ENCODE results near the gene DCAF11. TPM values are rescaled to one million over a fixed set of nuclear protein-coding genes. Genes with fewer than 3 reads are reported as not detected.
A peak's percentile ranks its signal among the peaks of the same experiment; 100 is the strongest.

DCAF11 gene
- total and polyA plus RNA-seq, 2 of the 13 experiments (the other 11 are each of a cell fraction or from before 2014, with no cell fraction given), result 150 to 257 TPM

DNA sequence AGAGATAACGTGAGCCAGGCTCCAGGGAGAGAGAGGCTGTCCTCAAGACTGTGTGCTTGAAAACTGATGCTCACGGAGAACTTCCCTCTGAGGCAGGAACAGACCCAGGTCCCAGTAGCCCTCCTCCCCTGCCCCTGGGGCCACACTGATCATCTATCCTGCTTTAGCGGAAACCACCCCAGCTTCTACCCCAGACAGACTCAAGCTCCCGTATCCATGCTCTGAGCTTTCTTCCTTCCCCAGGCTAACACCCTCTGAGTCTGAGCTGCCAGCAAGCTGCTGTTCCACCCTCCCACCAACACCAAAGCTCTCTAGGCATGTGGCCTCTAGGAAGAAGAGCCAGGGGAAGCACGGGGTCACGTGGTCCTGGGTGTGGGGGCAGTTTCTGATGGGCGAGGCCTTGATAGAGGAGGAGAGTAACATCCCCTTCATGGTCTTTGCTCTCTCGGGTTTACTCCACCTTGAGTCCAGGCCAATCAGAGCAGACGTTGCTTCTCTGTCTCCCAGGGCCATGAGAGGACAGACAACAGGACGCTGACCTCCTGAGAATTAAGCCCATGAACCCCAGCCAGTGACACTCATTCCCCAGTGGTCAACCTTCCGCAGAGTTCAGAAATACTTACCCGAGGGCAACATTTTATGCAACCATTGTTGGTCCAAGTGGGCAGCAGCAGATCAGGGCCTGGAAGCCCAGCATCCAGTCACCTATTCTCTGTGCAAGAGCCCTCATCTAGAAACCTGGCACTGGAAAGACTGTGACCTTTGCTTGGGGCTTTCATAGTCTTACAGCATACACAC lies 19.1 kb upstream of the DCAF11 start (continued):
- TF ChIP-seq, protein P1, sequence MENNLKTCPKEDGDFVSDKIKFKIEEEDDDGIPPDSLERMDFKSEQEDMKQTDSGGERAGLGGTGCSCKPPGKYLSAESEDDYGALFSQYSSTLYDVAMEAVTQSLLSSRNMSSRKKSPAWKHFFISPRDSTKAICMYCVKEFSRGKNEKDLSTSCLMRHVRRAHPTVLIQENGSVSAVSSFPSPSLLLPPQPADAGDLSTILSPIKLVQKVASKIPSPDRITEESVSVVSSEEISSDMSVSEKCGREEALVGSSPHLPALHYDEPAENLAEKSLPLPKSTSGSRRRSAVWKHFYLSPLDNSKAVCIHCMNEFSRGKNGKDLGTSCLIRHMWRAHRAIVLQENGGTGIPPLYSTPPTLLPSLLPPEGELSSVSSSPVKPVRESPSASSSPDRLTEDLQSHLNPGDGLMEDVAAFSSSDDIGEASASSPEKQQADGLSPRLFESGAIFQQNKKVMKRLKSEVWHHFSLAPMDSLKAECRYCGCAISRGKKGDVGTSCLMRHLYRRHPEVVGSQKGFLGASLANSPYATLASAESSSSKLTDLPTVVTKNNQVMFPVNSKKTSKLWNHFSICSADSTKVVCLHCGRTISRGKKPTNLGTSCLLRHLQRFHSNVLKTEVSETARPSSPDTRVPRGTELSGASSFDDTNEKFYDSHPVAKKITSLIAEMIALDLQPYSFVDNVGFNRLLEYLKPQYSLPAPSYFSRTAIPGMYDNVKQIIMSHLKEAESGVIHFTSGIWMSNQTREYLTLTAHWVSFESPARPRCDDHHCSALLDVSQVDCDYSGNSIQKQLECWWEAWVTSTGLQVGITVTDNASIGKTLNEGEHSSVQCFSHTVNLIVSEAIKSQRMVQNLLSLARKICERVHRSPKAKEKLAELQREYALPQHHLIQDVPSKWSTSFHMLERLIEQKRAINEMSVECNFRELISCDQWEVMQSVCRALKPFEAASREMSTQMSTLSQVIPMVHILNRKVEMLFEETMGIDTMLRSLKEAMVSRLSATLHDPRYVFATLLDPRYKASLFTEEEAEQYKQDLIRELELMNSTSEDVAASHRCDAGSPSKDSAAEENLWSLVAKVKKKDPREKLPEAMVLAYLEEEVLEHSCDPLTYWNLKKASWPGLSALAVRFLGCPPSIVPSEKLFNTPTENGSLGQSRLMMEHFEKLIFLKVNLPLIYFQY (CRISPR knock-in tag; IDR thresholded peaks at IDR 0.05; ENCODE audit: borderline replicate concordance), result peak; percentile 97
- TF ChIP-seq ZNF3 (CRISPR knock-in tag; IDR thresholded peaks at IDR 0.05) (peak; percentile 78; the same call in 1 of the 2 replicates), KDM4B (CRISPR knock-in tag; IDR thresholded peaks at IDR 0.05) (peak; percentile 86; the same call in 1 of the 2 replicates), ZNF713 (CRISPR knock-in tag; IDR thresholded peaks at IDR 0.05) (peak; percentile 81), ZBTB38 (CRISPR knock-in tag; IDR thresholded peaks at IDR 0.05) (peak; percentile 95), SRSF1 (optimal IDR thresholded peaks at IDR 0.05; ENCODE audit: low read depth, low read length) (peak; percentile 93), ZIK1 (CRISPR knock-in tag; IDR thresholded peaks at IDR 0.05; ENCODE audit: borderline replicate concordance, low read depth) (peak; percentile 88; the same call in 1 of the 2 replicates), MXD1 (CRISPR knock-in tag; IDR thresholded peaks at IDR 0.05) (peak; percentile 98), ZNF816 (CRISPR knock-in tag; IDR thresholded peaks at IDR 0.05; ENCODE audit: borderline replicate concordance) (no peak), ASH2L (IDR thresholded peaks at IDR 0.05; ENCODE audit: insufficient read length, low read depth, low read length) (peak; percentile 74), KDM5B (CRISPR knock-in tag; IDR thresholded peaks at IDR 0.05; ENCODE audit: borderline replicate concordance) (peak; percentile 97; the same call in 1 of the 2 replicates), SATB2 (CRISPR knock-in tag; IDR thresholded peaks at IDR 0.05) (0 out of 2 replicates have a peak, but pooled peaks have one; percentile 93), GABPA (IDR thresholded peaks at IDR 0.05; ENCODE audit: low read depth, low read length) (no peak), GABPA (CRISPR knock-in tag; IDR thresholded peaks at IDR 0.05; ENCODE audit: low read depth) (no peak), POLR2G (IDR thresholded peaks at IDR 0.05; ENCODE audit: low read depth, low read length) (peak; percentile 99)
- TF ChIP-seq, protein P2, sequence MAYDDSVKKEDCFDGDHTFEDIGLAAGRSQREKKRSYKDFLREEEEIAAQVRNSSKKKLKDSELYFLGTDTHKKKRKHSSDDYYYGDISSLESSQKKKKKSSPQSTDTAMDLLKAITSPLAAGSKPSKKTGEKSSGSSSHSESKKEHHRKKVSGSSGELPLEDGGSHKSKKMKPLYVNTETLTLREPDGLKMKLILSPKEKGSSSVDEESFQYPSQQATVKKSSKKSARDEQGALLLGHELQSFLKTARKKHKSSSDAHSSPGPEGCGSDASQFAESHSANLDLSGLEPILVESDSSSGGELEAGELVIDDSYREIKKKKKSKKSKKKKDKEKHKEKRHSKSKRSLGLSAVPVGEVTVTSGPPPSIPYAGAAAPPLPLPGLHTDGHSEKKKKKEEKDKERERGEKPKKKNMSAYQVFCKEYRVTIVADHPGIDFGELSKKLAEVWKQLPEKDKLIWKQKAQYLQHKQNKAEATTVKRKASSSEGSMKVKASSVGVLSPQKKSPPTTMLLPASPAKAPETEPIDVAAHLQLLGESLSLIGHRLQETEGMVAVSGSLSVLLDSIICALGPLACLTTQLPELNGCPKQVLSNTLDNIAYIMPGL (CRISPR knock-in tag; IDR thresholded peaks at IDR 0.05; ENCODE audit: borderline replicate concordance in 1 of 2, low read depth in 1 of 2), result peak; percentile 91 to 99
- TF ChIP-seq, protein P3, sequence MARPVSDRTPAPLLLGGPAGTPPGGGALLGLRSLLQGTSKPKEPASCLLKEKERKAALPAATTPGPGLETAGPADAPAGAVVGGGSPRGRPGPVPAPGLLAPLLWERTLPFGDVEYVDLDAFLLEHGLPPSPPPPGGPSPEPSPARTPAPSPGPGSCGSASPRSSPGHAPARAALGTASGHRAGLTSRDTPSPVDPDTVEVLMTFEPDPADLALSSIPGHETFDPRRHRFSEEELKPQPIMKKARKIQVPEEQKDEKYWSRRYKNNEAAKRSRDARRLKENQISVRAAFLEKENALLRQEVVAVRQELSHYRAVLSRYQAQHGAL (CRISPR knock-in tag; IDR thresholded peaks at IDR 0.05; ENCODE audit: not compliant biosample characterization), result no peak
- TF ChIP-seq, protein P4, sequence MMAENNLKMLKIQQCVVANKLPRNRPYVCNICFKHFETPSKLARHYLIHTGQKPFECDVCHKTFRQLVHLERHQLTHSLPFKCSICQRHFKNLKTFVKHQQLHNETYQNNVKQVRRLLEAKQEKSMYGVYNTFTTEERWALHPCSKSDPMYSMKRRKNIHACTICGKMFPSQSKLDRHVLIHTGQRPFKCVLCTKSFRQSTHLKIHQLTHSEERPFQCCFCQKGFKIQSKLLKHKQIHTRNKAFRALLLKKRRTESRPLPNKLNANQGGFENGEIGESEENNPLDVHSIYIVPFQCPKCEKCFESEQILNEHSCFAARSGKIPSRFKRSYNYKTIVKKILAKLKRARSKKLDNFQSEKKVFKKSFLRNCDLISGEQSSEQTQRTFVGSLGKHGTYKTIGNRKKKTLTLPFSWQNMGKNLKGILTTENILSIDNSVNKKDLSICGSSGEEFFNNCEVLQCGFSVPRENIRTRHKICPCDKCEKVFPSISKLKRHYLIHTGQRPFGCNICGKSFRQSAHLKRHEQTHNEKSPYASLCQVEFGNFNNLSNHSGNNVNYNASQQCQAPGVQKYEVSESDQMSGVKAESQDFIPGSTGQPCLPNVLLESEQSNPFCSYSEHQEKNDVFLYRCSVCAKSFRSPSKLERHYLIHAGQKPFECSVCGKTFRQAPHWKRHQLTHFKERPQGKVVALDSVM (CRISPR knock-in tag; IDR thresholded peaks at IDR 0.05), result no peak
